H1 (cell line): Measurements from ENCODE around the gene SLC1A3. TPM values are rescaled to one million over a fixed set of nuclear protein-coding genes. Genes with fewer than 3 reads are reported as not detected.

Experiments
- CTCF ChIA-PET: fragments of 300-600 bp; sonication (Branson Sonifier 250); formaldehyde crosslinking; loops from one replicate; lab custom pipeline; 2021; ENCODE audit not compliant: partially characterized antibody; lab: Charles Lee
- POLR2A ChIA-PET: fragments of 300-600 bp; sonication (Branson Sonifier 250); formaldehyde crosslinking; loops from one replicate; lab custom pipeline; 2021; ENCODE audit warnings: inconsistent platforms; ENCODE audit not compliant: partially characterized antibody; lab: Charles Lee
- DNase-seq, 2 experiments: peaks; one replicate each; pipeline versions ENCODE4 v3.0.0 to v3.0.0-alpha.2; 2010 to 2022; ENCODE audit warnings: low spot score in 2 of 2, low read depth in 1 of 2, mixed read lengths in 1 of 2
- FAIRE-seq: peaks from 2 replicates; lab custom pipeline; 2011; peaks lifted over from hg19 to GRCh38; lab: Jason Lieb, UNC
- H2AFZ ChIP-seq: 2 replicates; pipeline ENCODE4 v1.8.1; 2012; ENCODE audit warnings: low read length, inconsistent platforms
- H2AK5ac ChIP-seq: 2 replicates; pipeline ENCODE4 v1.6.1; 2013; ENCODE audit warnings: low read depth, low read length
- H2BK120ac ChIP-seq: replicated peaks from 2 replicates; pipeline ENCODE3; 2013; ENCODE audit warnings: low read depth, low read length, inconsistent platforms
- H2BK12ac ChIP-seq: 2 replicates; pipeline ENCODE4 v1.6.1; 2013; ENCODE audit warnings: low read depth, low read length
- H2BK15ac ChIP-seq: 2 replicates; pipeline ENCODE4 v1.6.1; 2013; ENCODE audit warnings: low read length
- H2BK20ac ChIP-seq: 2 replicates; pipeline ENCODE4 v1.6.1; 2013; ENCODE audit warnings: low read length
- H2BK5ac ChIP-seq: 2 replicates; pipeline ENCODE4 v1.6.1; 2013; ENCODE audit warnings: low read depth, low read length
- H3K14ac ChIP-seq: 2 replicates; pipeline ENCODE4 v1.6.1; 2013; ENCODE audit warnings: inconsistent platforms; ENCODE audit not compliant: insufficient read length
- H3K18ac ChIP-seq: 2 replicates; pipeline ENCODE4 v1.6.1; 2013; ENCODE audit warnings: low read length; ENCODE audit errors: extremely low read depth
- H3K23ac ChIP-seq: 2 replicates; pipeline ENCODE4 v1.6.1; 2013; ENCODE audit warnings: inconsistent platforms; ENCODE audit not compliant: insufficient read length
- H3K23me2 ChIP-seq: 2 replicates; pipeline ENCODE4 v1.6.1; 2013; ENCODE audit warnings: low read depth, low read length
- H3K27ac ChIP-seq: 2 replicates; pipeline ENCODE4 v1.6.1; 2011; ENCODE audit warnings: low read depth, low read length, inconsistent platforms
- H3K27me3 ChIP-seq, 4 experiments: replicated peaks in 1 of 4; 1 replicate in 1 of 4; 2 replicates in 3 of 4; pipeline versions ENCODE4 v1.6.1 to v1.8.1; 2011 to 2013; ENCODE audit warnings: low read length in 3 of 4, mild to moderate bottlenecking in 3 of 4, inconsistent platforms in 2 of 4, mixed read lengths in 2 of 4, moderate library complexity in 1 of 4; ENCODE audit not compliant: control insufficient read depth in 3 of 4, insufficient read depth in 3 of 4; ENCODE audit errors: extremely low read depth in 1 of 4
- H3K36me3 ChIP-seq, 4 experiments: 2 replicates each; pipeline versions ENCODE4 v1.6.1 to v1.8.1; 2011 to 2013; ENCODE audit warnings: mild to moderate bottlenecking in 4 of 4, low read length in 3 of 4, moderate library complexity in 2 of 4, control low read depth in 1 of 4, inconsistent platforms in 1 of 4; ENCODE audit not compliant: insufficient read depth in 4 of 4, control insufficient read depth in 2 of 4
- H3K4ac ChIP-seq: replicated peaks from 2 replicates; pipeline ENCODE3; 2013; ENCODE audit warnings: low read length, low read depth, mixed read lengths, inconsistent platforms; ENCODE audit not compliant: insufficient read length
- H3K4me1 ChIP-seq, 4 experiments: replicated peaks in 1 of 4; 1 replicate in 1 of 4; 2 replicates in 3 of 4; pipeline versions ENCODE4 v1.6.1 to v1.8.1; 2011 to 2013; ENCODE audit warnings: low read length in 3 of 4, inconsistent platforms in 2 of 4, mixed read lengths in 1 of 4; ENCODE audit not compliant: insufficient read depth in 4 of 4, control insufficient read depth in 3 of 4
- H3K4me2 ChIP-seq, 2 experiments: 2 replicates each; pipeline versions ENCODE4 v1.6.1 to v1.8.1; 2011 to 2013; ENCODE audit warnings: low read depth in 2 of 2, low read length in 2 of 2, control low read depth in 1 of 2, inconsistent platforms in 1 of 2, mild to moderate bottlenecking in 1 of 2; ENCODE audit not compliant: insufficient read depth in 1 of 2
- H3K4me3 ChIP-seq, 4 experiments: fragments of 200-600, 300-600 bp in 1 of 4; sonication (generic), shearing (Covaris generic), sonication (Bioruptor Twin) in 1 of 4; 2 replicates each; pipeline versions ENCODE4 v1.5.1 to v1.8.1; 2011 to 2016; ENCODE audit warnings: low read length in 4 of 4, low read depth in 3 of 4, control low read depth in 2 of 4, inconsistent platforms in 2 of 4, mild to moderate bottlenecking in 2 of 4, mixed read lengths in 1 of 4, moderate library complexity in 1 of 4; ENCODE audit not compliant: insufficient read depth in 2 of 4; ENCODE audit errors: extremely low read depth in 1 of 4
- H3K56ac ChIP-seq: replicated peaks from 2 replicates; pipeline ENCODE3; 2013; ENCODE audit warnings: low read depth, mild to moderate bottlenecking, mixed read lengths, low read length, inconsistent platforms; ENCODE audit not compliant: insufficient read length
- H3K79me1 ChIP-seq: 2 replicates; pipeline ENCODE4 v1.6.1; 2013; ENCODE audit warnings: low read depth, low read length, control low read depth
- H3K79me2 ChIP-seq, 2 experiments: 2 replicates each; pipeline versions ENCODE4 v1.6.1 to v1.8.1; 2012 to 2013; ENCODE audit warnings: low read length in 2 of 2, mild to moderate bottlenecking in 2 of 2, inconsistent platforms in 1 of 2; ENCODE audit not compliant: insufficient read depth in 2 of 2, control insufficient read depth in 1 of 2
- H3K9ac ChIP-seq, 4 experiments: replicated peaks in 1 of 4; 1 replicate in 1 of 4; 2 replicates in 3 of 4; pipeline versions ENCODE4 v1.6.1 to v1.8.1; 2011 to 2013; ENCODE audit warnings: low read depth in 3 of 4, low read length in 3 of 4, control low read depth in 2 of 4, mild to moderate bottlenecking in 2 of 4, moderate library complexity in 2 of 4, inconsistent platforms in 1 of 4; ENCODE audit errors: extremely low read depth in 1 of 4
- H3K9me3 ChIP-seq, 2 experiments: 2 replicates each; pipeline versions ENCODE4 v1.6.1 to v1.8.1; 2012 to 2013; ENCODE audit warnings: mild to moderate bottlenecking in 2 of 2, moderate library complexity in 2 of 2, control low read depth in 1 of 2, inconsistent platforms in 1 of 2, low read depth in 1 of 2, low read length in 1 of 2, mixed read lengths in 1 of 2; ENCODE audit not compliant: insufficient read depth in 2 of 2
- H4K20me1 ChIP-seq, 2 experiments: replicated peaks in 1 of 2; 2 replicates each; pipeline versions ENCODE3 to v1.8.1; 2011 to 2013; ENCODE audit warnings: inconsistent platforms in 2 of 2, low read length in 2 of 2, mild to moderate bottlenecking in 1 of 2; ENCODE audit not compliant: insufficient read depth in 2 of 2, control insufficient read depth in 1 of 2
- H4K5ac ChIP-seq: 2 replicates; pipeline ENCODE4 v1.6.1; 2013; ENCODE audit warnings: low read length, low read depth, mixed read lengths, inconsistent platforms; ENCODE audit not compliant: insufficient read length
- H4K8ac ChIP-seq: 2 replicates; pipeline ENCODE4 v1.8.0; 2013; ENCODE audit warnings: mild to moderate bottlenecking, moderate library complexity, low read length, inconsistent platforms; ENCODE audit not compliant: insufficient read depth; ENCODE audit errors: extremely low read depth
- H4K91ac ChIP-seq: replicated peaks from 2 replicates; pipeline ENCODE3; 2013; ENCODE audit warnings: low read length, mixed read lengths, inconsistent platforms; ENCODE audit not compliant: insufficient read length
- SRF ChIP-seq: IDR thresholded peaks from 2 replicates; pipeline ENCODE4 v1.6.1; 2011; ENCODE audit warnings: mild to moderate bottlenecking, low read depth, low read length, moderate library complexity
- WGBS, 2 experiments: shearing (Covaris generic) in 1 of 2; methylation state at CpG; one replicate each; pipeline versions ENCODE4 v1.1.6 to v1.1.7; 2013 to 2015; ENCODE audit warnings: low lambda C conversion rate in 2 of 2, mixed read lengths in 2 of 2, inconsistent platforms in 1 of 2, low coverage in 1 of 2, missing lambda C conversion rate in 1 of 2; ENCODE audit not compliant: insufficient replicate concordance in 2 of 2, insufficient coverage in 1 of 2, insufficient read length in 1 of 2; ENCODE audit errors: extremely low coverage in 1 of 2, missing lambda C conversion rate in 1 of 2; 5-methylcytosine and 5-hydroxymethylcytosine counted together
- polyA plus RNA-seq, 7 experiments: library from polyadenylated mRNA; depleted of rRNA in 3 of 7; stranded (reverse) in 5 of 7; unstranded in 2 of 7; fragments of >200 nt in 5 of 7; fragments of 200-250 nt in 2 of 7; gene quantifications; 1 replicate in 5 of 7; 2 replicates in 1 of 7; 4 replicates in 1 of 7; pipeline versions ENCODE4 v1.2.1 to v1.2.3, GENCODE V29; 2011 to 2013; ENCODE audit warnings: missing spikeins in 2 of 7, mixed read lengths in 2 of 7
- total RNA-seq: library from RNA; stranded (reverse); fragmentation: NEBNext Ultra II Directional; extraction: Animal tissue kit (Norgen Biotek cat#: 25700); gene quantifications from 2 replicates; pipeline ENCODE4 v1.2.1, GENCODE V29; 2021

Gene SLC1A3
- total and polyA plus RNA-seq, 2 of the 8 experiments (the other 6 are each of a cell fraction or from before 2014, with no cell fraction given), result 26.7 to 35.3 TPM

DNA sequence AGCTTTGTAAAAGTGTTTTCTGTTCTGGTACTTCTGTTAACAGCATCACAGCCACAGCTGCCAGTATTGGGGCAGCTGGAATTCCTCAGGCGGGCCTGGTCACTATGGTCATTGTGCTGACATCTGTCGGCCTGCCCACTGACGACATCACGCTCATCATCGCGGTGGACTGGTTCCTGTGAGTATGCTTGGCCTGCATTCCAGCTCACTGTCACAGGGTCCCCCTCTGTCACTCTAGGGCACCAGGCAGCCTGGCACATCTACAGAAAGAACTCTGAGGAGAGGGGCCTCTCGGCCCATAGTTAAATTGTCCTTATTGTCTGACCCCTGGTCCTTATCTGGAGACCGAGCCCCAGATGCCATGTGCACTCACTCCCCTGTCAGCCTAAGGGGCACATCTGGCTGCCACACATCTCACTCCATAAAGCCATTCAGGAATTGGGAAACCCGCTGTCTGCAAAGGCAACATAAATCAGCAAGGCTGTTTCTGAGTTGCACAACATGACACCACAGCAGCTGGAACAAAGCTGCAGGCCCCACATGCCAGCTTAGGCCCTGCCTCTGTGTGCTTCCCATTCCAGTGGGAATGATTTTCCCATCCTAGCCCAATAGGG, 77.5 kb downstream of the SLC1A3 start:
- no peak overlapping the region for H2AK5ac ChIP-seq
- no peak overlapping the region for H3K9ac ChIP-seq
- FAIRE-seq (no peak), DNase-seq (no peak)
- H3K9me3 ChIP-seq, result no peaks in the 10 kb centered on the region
- no peak overlapping the region for H3K14ac ChIP-seq
- no peak overlapping the region for H3K18ac ChIP-seq
- peaks cover 0 to 10% (median 1%) of the 10 kb centered on the region in 4 experiments; a peak in 3 of 8 replicates for H3K36me3 ChIP-seq
- H3K79me1 ChIP-seq, result no peaks in the 10 kb centered on the region
- no peak overlapping the region for H2BK15ac ChIP-seq
- no peak overlapping the region for H2AFZ ChIP-seq
- no peak overlapping the region; the same call in 1 of the 2 replicates for H4K8ac ChIP-seq
- H3K4me3 ChIP-seq, result no peak overlapping the region
- no peak for TF ChIP-seq SRF
- POLR2A ChIA-PET, result interaction anchor here (0.6 kb wide), 1 partner anchor 25 kb away, joined by 3 read pairs; no protein-coding TSS in a partner anchor
- no peak overlapping the region for H3K4me2 ChIP-seq
- H2BK12ac ChIP-seq, result no peak overlapping the region
- no peak overlapping the region for H2BK120ac ChIP-seq
- H4K20me1 ChIP-seq, result no peaks in the 10 kb centered on the region
- 90% methylated on average over 9 of the region's 9 CpGs; no CpG with 5 or more reads in 1 of the 2 experiments for WGBS, 2 experiments
- no peak overlapping the region for H2BK5ac ChIP-seq
- no peak overlapping the region for H3K27ac ChIP-seq
- no peak overlapping the region for H3K4ac ChIP-seq
- no peak overlapping the region for H4K5ac ChIP-seq
- CTCF ChIA-PET, result interaction anchor here (0.6 to 3.1 kb wide), 6 partner anchors 12 to 1020 kb away, joined by 3 to 17 read pairs (median 4); partner anchors contain the start of gene NADK2
- no peak overlapping the region for H3K23ac ChIP-seq
- H3K56ac ChIP-seq, result no peak overlapping the region
- H4K91ac ChIP-seq, result no peak overlapping the region
- H3K79me2 ChIP-seq, result no peaks in the 10 kb centered on the region
- no peak overlapping the region for H2BK20ac ChIP-seq
- no peaks in the 10 kb centered on the region for H3K27me3 ChIP-seq
- H3K23me2 ChIP-seq, result no peaks in the 10 kb centered on the region
- no peaks in the 10 kb centered on the region for H3K4me1 ChIP-seq
